ENCODE data around the gene CPN2.

CPN2 gene

GRCh38 chr3:194328053-194328657 is 23.0 kb downstream of the CPN2 start:
- peak; percentile 62 for DNase-seq (ENCODE audit: low spot score)

GRCh38 chr3:194327218-194328052 is 23.7 kb downstream of the CPN2 start:
- no peak for DNase-seq (ENCODE audit: low spot score)

- no peak for DNase-seq (ENCODE audit: low spot score)
These were observed 24.2 kb downstream of the CPN2 start for GRCh38 chr3:194326968-194327217.

- no peak for DNase-seq (ENCODE audit: low spot score)
These were observed 24.7 kb downstream of the CPN2 start for GRCh38 chr3:194326192-194326967.

GRCh38 chr3:194325424-194326153 is 25.5 kb downstream of the CPN2 start:
- DNase-seq (ENCODE audit: low spot score): no peak

GRCh38 chr3:194324823-194325327 is 26.3 kb downstream of the CPN2 start:
- no peak for DNase-seq (ENCODE audit: low spot score)

- peak; percentile 75 for DNase-seq (ENCODE audit: low spot score)
These were observed 27.1 kb downstream of the CPN2 start for GRCh38 chr3:194323785-194324735.

GRCh38 chr3:194322678-194323211 is 28.4 kb downstream of the CPN2 start:
- DNase-seq (ENCODE audit: low spot score): peak; percentile 69

- DNase-seq (ENCODE audit: low spot score): no peak
These were observed 29.2 kb downstream of the CPN2 start for GRCh38 chr3:194321693-194322640.

GRCh38 chr3:194320744-194321243 is 30.3 kb downstream of the CPN2 start:
- no peak for DNase-seq (ENCODE audit: low spot score)

- DNase-seq (ENCODE audit: low spot score): no peak
These were observed 31.0 kb downstream of the CPN2 start for GRCh38 chr3:194320100-194320499.

- DNase-seq (ENCODE audit: low spot score): no peak
These were observed 32.5 kb downstream of the CPN2 start for GRCh38 chr3:194318511-194319161.

- DNase-seq (ENCODE audit: low spot score): no peak
These were observed 34.2 kb downstream of the CPN2 start for GRCh38 chr3:194316918-194317317.

GRCh38 chr3:194315965-194316361 is 35.2 kb downstream of the CPN2 start:
- peak; percentile 53 for DNase-seq (ENCODE audit: low spot score)

GRCh38 chr3:194315088-194315964 is 35.8 kb downstream of the CPN2 start:
- peak; percentile 90 for DNase-seq (ENCODE audit: low spot score)

GRCh38 chr3:194314388-194315068 is 36.6 kb downstream of the CPN2 start:
- DNase-seq (ENCODE audit: low spot score): no peak

Measured in hepatic stellate cell (primary cell).